Measurements from ENCODE around the gene DDIT4.
"Not testable (repeated sequence)": the region's sequence is repeated elsewhere in the genome, so short reads cannot be mapped to it uniquely, and the experiment has no call there.

The DDIT4 gene

DNA sequence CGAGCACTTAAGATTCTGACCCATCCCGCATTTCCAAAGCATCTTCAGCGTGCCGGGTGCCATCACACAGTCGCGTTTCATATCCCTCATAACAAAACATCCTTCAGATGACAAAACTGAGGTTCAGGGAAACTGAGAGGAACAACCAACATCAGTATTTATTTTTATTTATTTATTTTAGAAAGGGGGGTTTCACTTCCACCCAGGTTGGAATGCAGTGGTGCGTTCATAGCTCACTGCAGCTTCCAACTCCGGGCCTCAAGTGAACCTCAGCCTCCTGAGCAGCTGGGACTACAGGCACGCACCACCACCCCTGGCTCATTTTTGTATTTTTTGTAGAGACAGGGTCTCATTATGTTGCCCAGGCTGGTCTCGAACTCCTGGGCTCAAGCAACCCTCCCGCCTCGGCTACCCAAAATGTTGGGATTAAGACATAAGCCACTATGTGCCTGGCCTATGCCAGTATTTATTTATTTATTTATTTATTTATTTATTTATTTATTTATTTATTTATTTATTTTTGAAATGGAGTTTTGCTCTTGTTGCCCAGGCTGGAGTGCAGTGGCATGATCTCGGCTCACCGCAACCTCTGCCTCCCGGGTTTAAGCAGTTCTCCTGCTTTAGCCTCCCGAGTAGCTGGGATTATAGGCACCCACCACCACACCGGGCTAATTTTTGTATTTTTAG is 24.4 kb upstream of the DDIT4 start:
- not testable (repeated sequence) for DNase-seq (ENCODE audit: low read depth in 1 of 2, low spot score in 1 of 2)

DNA sequence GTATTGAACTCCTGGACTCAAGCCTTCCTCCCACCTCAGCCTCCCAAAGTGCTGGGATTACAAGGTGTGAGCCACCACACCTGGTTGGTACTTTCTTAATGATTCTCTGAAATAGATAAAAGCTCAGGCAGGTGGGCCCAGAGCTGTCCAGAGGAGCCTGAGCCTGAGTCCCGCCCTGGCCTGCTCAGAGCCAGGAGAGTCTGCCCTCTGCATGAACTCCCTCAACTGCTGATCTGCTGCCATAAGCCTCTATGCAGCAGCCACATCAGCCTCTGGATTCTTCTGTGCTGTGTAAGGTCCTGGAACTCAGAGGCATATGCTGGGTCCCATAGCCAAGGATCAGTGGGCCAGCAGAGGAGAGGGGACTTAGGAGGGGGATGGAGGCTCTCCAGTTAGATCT is 23.1 kb upstream of the DDIT4 start:
- DNase-seq (ENCODE audit: low read depth in 1 of 2, low spot score in 1 of 2): no peak

DNA sequence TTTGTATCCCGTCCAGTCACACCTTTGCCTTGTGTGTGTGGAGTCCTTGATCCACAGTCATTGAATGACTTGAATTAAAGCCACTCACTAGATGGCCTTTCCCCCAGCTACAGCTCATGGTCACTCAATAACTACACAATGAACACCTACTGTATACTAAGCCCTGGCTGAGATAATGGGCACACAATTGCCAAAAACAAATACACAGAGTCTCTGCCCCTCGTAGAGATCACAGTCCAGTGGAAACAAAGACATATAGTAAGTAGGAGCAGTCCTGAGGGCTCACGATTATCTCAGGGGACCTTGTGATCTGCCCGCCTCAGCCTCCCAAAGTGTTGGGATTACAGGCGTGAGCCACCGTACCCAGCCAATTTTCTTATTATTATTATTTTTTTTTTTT is 22.1 kb upstream of the DDIT4 start:
- no peak for DNase-seq (ENCODE audit: low read depth in 1 of 2, low spot score in 1 of 2)

DNA sequence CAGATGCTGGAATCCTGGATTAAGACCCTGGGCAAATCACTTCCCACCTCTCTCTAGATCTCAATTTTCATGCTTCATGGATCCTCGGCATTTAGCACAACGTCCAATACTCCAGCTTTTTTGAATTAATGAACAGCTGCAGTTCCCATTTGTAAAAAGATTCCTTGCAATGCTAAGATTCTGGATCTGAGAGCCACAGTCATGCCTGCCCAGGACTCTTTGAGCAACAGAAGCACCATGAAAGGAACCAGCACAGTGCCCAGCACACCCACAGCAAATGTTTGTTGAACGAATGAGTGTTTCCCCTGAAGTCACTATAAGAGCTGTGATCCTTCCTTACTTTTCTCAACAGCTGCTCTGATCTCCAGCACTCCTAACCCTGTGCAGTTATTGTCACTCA is 20.8 kb upstream of the DDIT4 start:
- DNase-seq (ENCODE audit: low read depth in 1 of 2, low spot score in 1 of 2): no peak

DNA sequence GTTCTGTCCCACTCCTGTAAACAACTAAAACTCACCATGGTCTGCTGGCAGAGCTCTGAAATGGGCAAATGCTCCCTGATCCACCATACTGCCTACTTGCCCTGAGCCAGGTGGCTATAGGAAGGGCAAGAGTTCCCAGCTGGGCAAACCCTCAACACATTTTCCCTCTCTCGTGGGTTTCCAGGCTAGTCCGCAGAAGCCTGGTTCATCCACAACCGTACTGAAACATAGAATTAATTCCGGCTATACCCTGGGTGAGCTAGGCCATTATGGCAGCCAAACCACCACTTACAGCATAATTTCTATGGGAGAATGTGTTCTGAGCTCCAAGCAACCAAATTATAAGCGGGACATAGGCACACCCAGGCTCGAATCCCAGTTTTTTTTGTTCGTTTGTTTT is 20.1 kb upstream of the DDIT4 start:
- DNase-seq (ENCODE audit: low read depth in 1 of 2, low spot score in 1 of 2): no peak

DNA sequence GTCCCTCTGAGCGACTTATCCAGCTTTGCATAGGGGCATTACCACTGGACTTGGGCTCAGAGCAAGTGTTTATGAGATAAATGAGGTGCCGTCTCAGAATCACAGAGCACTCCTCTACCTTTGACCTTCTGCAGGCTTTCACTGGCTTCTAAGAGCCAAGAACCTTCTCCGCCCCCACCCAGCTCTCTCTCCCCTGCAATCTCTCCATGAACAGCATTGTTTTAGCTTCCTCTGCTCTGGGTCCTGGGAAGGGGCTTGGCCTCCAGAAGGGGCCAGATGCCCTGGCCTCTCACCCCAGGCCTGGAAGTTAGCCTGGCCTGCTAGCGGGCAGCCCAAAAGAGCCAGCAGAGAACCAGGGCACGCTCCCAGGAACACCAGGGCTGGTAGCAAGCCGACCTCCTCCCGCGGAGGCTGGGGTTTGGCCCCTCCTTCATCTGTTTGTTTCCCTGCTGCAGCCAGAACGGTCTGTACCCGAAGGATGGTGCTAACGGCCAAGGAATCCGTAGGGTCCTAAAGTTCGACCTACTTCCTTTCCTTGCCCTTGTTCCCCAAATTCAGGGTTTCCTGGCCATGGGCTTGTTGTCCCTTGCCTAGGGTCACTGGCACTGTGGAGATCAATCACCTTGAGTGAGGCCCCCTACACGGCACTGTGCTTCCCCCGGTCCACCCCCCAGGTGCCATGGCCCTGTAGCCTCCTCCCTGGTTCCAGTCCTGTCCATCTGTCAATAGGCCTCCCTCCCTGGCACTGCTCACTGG is 18.7 kb upstream of the DDIT4 start:
- no peak for DNase-seq (ENCODE audit: low read depth in 1 of 2, low spot score in 1 of 2)

DNA sequence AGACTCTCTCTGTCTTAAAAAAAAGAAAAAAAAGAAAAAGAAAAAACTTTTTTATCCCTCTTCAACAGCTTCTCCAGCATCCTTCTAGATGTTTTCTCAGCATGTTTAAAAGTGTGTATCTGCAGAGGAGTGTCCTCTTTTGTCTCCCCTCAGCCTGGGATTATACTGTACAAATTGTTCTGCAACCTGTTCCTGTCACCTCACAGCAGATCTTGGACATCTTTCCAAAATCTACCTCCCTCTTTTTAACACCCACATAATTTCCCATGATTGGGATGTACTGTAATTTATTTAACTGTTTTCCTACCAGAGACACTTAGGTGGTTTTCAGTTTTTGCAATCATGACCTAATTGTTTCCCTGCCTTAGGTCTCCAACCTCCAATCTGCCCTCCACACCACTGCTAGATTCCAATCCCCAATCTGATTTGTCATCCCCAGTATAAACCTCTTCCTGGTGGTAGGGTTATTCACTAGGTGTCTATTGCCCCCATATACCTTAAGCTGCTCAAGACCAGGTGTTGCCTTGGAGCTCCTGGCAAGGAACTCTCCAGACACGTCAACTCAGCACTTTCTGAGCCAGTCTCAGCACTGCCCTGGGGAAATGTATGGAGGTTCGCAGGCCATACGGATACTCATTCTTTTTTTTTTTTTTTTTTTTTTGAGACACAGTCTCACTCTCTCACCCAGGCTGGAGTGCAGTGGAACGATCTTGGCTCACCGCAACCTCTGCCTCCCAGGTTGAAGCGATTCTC is 17.6 kb upstream of the DDIT4 start:
- DNase-seq (ENCODE audit: low read depth in 1 of 2, low spot score in 1 of 2): no peak

DNA sequence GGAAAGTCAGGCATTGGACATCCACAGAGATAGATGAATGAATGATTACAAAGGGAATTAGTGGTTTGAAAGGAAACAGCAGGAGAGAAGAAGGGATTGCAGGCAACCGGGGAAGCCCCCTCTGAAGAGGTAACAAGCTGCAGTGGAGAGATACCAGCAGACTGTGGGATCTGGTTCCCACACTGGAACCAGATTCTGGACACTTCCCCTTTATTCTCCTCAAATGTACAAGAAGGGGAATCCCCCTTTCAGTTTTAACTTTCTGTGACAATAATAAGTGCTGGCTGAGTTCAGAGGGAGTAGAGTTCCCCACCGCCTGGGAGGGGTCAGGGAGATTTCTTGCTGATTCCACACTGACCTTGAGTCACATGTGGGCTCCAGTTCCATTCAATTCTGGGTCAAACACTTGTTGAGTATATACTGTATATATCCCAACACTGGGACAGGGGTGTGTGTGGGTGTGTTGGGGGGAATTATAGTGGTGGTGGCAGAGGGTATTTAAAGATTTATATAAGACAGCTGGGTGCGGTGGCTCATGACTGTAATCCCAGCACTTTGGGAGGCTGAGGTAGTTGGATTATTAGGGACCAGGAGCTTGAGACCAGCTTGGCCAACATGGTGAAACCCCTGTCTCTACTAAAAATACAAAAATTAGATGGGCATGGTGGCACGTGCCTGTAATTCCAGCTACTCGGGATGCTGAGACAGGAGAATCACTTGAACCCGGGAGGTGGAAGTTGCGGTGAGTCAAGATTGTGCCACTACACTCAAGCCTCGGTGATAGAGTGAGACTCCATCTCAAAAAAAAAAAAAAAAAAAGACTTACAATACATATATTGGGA is 16.5 kb upstream of the DDIT4 start:
- DNase-seq (ENCODE audit: low read depth in 1 of 2, low spot score in 1 of 2): no peak

DNA sequence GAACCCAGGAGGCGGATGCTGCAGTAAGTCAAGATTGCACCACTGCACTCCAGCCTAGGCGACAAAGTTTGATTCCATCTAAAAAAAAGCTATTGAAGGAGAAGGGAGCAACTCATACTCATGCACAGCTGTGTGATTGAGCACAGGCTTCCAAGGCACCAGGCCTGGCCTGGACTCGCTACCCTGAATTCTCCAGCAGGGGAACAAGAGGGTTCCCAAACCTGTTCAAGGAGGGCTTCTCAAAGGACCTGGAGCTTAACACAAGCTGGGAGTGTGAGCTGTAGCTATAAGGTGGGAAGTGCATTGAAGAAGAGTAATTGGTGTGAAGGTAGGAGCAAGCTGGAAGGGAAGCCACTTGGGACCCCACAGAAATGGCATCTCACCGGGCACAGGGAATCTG is 15.1 kb upstream of the DDIT4 start:
- no peak for DNase-seq (ENCODE audit: low read depth in 1 of 2, low spot score in 1 of 2)

DNA sequence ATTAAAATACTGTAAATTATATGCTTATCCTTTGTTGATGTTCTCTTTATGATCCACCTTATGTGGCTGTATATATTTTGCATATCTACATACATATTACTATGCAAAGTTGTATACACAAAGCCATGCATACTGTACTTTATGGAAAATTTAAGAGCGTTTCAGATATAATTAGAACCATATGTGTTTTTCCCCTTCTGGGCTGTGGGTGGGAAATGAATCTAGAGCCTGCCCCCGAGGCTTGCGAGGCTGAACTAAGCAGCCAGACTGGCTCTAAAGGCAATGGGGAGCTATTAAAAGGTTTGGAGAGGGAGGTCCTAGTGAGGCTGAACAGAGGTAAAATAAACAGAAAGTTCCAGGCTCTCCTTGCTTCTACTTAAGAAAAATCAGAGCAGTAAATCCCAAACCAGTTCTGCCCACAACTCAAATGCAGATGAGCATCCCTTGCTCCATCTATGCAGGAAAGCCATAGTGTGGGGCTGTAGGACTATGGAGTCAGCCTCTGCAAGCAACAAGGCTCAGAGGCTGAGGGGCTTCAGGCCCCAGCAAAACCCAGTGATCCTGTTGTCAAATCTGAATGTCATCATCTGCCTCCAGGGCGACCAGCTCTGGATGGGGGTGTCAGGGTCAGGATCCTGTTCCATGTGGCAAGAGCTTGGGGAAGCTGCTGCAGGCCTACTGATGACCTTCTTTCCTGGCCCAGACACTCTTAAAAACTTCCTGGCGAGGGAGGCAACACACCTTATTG is 14.1 kb upstream of the DDIT4 start:
- DNase-seq (ENCODE audit: low read depth in 1 of 2, low spot score in 1 of 2): no peak

DNA sequence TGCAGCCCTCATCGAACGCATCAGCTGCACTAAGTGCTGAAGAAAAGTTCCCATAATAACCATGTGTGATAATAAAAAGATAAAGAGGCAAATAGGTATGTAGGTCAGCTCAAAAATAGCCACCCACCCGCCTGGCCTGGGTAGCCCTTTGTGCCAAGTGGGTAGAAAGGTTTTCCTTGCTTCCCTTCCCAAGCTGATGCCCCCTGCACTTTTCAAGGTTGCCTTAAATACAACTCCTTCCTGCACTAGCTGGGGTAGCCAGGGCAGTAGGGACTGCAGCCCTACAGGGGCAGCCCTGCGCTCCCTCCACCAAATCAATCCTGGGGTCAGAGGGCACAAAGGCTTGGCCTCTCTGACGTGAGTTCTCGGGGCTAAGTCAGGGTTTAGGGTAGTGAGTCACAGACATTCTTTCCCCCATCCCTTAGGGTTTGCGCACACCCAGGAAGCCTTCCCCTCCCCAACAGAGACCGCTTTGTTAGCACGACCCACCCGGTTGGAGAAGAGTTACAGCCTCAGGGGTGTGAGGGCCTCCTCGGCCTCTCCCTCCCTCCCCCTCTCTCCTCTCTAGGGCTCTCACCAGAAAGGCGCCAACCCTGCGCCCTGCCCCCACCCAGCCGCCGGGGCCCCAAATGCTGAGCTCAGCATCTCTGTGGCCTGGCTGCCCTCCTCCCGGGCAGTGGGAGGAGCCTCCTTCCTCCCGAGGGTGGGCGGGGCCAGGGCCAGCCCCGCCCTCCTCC is 13.3 kb upstream of the DDIT4 start:
- DNase-seq (ENCODE audit: low read depth in 1 of 2, low spot score in 1 of 2): peak; percentile 46 to 72

DNA sequence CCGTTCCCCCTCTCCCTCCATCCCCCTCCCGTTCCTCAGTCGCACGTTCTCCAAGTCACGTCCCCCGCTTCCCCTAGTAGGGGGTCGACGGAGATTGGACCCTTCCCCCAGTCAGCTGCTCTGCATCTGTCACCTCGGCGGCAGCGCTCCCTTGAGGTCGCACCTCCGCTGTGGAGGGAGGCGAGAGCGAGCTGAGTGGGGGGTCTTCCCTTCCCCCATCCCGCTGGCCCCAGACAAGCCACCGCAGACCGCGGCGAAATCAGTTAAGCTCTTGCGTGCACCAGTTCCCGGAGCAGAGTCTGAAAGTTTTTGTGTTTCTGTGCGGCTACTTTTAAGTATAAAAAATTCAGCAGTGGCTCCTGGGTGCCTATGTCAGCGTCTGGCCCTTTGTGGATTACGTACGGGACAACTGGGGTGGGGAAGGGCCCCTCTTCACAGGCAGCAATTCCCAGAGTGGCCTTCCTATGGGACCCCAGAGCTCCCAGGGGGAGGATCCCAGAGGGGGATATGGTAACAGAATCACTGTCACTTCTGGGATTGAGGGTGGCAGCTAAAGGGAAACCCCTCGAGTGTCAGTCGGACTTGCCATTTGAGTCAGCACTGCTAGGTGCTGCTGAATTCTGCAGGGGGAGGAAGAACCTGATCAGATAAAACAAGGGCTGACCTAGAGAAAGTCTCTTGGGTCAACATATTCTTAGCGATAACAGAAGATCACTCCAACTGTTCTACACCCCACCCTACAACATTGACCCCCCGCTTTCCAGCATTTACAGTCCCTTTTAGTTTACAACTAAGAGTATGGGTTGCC is 12.5 kb upstream of the DDIT4 start:
- DNase-seq (ENCODE audit: low read depth in 1 of 2, low spot score in 1 of 2): peak in 1 of 2 donors; percentile 47

DNA sequence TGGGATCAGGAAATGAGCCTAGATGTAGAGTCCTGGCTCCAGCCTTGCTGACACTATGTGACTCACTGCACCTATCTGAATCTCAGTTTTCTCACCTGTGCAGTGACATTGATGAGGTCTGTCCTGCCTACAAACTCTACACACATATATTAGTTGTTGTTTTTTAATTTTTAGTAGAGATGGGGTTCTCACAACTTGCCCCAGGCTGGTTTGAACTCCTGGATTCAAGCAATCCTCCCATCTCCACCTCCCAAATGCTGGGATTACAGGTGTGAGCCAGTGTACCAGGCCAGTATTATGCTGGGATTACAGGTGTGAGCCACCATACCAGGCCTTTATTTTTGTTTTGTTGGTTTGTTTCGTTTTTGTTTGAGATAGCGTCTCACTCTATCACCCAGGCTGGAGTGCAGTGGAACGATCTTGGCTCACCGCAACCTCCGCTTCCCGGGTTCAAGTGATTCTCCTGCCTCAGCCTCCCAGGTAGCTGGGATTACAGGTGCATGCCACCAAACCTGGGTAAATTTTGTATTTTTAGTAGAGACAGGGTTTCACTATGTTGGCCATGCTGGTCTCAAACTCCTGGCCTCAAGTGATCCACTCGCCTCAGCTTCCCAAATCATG is 11.8 kb upstream of the DDIT4 start:
- DNase-seq (ENCODE audit: low read depth in 1 of 2, low spot score in 1 of 2): no peak

DNA sequence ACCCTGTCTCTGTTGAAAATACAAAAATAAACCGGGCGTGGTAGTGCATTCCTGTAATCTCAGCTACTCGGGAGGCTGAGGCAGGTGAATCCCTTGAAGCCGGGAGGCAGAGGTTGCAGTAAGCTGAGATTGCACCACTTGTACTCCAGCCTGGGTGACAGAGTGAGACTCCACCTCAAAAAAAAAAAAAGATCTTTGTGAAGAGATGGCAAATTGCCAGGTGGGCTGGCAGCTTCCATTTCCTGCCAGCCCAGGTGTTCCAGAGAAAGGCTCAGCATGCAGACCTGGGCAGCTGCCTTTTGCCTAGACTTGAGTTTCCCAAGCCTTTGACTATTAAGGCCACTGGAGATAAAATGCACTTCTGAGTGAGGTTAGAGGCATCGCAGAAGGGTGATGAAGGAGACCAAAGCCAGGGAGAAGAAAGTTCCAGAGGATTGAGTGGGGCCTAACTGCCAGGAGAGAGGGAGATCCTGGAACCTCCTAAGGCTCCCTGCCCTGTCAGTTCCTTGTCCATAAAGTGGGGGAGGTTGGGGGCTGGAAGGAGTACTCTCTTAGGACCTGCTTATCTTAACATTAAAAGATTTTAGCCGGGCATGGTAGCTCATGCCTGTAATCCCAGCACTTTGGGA is 10.0 kb upstream of the DDIT4 start:
- DNase-seq (ENCODE audit: low read depth in 1 of 2, low spot score in 1 of 2): no peak

DNA sequence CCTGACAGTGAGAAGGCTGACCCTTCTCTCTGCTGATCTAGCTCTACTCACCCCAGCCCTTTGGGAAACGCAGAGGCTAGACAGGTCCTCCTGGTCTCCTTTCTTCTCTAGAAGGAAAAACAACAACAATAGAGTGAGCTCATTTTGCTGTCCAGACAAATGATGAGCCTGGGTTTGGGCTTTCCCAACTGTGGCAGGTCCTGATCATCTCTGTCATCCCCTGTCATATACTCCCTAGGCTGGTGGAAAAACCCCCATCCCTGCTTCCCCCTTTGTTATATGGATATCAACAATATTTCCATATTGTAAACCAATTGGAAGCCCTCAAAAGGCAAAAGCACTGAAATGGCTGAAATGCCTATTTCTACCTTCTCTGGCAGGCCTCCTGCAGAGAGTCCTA is 9.2 kb upstream of the DDIT4 start:
- no peak for DNase-seq (ENCODE audit: low read depth in 1 of 2, low spot score in 1 of 2)

DNA sequence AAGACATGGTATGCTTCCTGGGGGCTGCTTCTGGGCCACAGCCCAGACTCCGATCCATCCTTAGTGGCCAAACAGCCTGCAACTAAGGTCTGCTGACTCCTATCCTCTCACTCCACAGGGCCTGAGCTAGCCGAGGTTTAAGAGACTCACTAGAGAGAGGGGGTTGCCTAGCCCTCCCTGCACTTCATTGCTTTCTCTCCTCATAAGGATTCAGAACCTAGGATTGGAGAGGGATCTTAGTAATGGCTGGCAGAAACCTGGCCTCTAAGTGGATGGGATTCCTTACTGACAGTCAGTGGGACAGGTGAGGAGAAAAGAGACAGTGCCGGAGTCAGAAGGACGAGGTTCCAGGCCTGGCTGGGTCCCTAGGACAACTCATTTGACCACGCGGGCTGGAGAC is 8.2 kb upstream of the DDIT4 start:
- no peak for DNase-seq (ENCODE audit: low read depth in 1 of 2, low spot score in 1 of 2)

DNA sequence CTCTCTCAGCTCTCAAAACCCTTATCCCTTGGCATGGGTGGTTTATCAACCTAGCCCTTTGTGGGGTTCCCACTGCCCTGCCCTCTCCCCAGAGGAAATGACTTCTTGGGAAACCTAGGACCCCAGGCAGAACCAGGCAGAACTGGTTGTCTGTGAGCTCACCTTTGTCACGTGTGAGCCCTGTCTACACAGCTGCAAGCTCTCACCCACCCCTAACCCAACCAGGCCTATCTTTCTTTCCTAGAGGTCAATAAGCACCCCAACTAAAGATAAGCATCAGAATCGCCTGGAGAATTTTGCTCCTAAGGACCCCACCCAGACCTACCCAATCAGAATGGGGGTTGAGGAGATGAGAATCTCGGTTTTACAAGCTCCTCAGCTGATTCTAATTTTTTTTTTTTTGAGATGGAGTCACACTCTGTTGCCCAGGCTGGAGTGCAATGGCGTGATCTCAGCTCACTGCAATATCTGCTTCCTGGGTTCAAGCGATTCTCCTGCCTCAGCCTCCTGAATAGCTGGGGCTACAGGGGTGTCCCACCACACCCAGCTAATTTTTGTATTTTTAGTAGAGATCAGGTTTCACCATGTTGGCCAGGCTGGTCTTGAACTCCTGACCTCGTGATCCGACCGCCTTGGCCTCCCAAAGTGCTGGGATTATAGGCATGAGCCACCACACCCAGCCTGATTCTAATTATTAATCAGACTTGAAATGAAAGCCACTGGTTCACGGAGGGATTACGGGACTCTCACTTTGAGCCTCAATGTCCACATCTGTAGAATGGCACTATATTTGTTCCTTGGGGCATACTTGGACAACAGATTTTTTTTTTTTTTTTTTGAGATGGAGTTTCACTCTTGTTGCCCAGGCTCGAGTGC is 7.5 kb upstream of the DDIT4 start:
- no peak for DNase-seq (ENCODE audit: low read depth in 1 of 2, low spot score in 1 of 2)
